ENCODE results near the gene BCAP31. TPM values are rescaled to one million over a fixed set of nuclear protein-coding genes. Genes with fewer than 3 reads are reported as not detected.
"Not testable (repeated sequence)": the region's sequence is repeated elsewhere in the genome, so short reads cannot be mapped to it uniquely, and the experiment has no call there.

Gene BCAP31
- total RNA-seq, 8 experiments from 2014 or later = 70.0 to 239 (median 86.4) TPM

DNA sequence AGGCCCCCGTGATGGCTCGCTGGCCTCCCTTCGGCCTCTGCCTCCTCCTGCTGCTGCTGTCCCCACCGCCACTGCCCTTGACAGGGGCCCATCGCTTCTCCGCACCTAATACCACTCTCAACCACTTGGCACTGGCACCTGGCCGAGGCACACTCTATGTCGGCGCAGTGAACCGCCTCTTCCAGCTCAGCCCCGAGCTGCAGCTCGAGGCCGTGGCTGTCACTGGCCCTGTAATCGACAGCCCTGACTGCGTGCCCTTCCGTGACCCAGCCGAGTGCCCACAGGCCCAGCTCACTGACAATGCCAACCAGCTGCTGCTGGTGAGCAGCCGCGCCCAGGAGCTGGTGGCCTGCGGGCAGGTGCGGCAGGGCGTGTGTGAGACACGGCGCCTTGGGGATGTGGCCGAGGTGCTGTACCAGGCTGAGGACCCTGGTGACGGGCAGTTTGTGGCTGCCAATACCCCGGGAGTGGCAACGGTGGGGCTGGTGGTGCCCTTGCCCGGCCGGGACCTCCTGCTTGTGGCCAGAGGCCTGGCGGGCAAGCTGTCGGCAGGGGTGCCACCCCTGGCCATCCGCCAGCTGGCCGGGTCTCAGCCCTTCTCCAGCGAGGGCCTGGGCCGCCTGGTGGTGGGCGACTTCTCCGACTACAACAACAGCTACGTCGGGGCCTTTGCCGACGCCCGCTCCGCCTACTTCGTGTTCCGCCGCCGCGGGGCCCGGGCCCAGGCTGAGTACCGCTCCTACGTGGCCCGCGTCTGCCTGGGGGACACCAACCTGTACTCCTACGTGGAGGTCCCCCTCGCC is 42.9 kb upstream of the BCAP31 start:
- 77% methylated on average over 23 of the region's 56 CpGs; no CpG with 5 or more reads in 9 of the 10 experiments for WGBS, 10 experiments
- in situ Hi-C loops (cut with MboI; ENCODE audit: low pct_unique_long_range_greater_than_20kb in 2 of 9, low sequenced_read_pairs in 9 of 9, unreplicated experiment in 9 of 9) = no loop called here
- Histone ChIP-seq H3K4me1 (replicated peaks in 1 of 2) (peaks cover 30 to 34% of the 10 kb centered on the region in 2 donors), H3K27ac (peak overlapping the region; percentile 66 to 96), H3K4me3 (peak overlapping the region in 1 of 5 donors; percentile 10)
- ATAC-seq (replicated peaks in 6 of 8) = no peak

DNA sequence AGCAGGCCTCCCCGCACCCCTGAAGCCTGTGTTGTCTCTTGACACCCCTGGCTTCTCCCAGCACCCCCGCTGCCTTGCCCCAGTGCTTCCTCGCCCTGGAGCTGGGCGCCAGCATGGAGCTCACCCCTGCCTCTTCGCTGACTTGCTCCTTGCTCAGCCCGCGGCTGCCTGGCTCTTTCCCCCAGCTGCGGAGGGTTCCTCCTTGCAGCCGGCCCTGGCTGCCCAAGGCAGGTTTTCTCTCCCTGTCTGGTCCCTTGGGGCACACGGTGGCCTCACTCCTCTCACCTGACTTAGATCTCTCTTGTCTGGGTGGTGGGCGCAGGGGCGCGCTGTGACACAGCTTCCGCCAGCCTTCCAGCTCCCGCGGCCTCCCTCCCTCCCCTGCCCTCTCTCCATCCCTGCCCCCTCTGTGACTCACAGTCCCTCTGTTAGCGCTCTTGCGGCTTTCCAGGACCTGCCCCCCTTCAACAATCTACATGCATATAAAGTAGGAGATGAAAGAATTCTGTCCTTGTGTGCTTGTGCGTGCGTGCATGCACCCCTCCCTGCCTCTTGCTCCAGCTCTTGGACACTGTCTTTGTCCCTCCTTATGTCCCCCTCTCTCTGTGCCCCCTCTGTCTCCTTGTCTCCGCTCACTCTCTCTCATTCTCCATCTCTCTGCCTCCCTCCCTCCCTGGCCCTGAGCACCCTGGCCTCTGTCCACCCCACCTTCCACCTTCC is 42.1 kb upstream of the BCAP31 start:
- peak overlapping the region; percentile 66 to 96 for H3K27ac ChIP-seq
- ATAC-seq (replicated peaks in 6 of 8) = peak; percentile 50 to 93 (median 88)
- peak overlapping the region in 4 of 5 donors; percentile 12 to 32 (median 23) for H3K4me3 ChIP-seq

DNA sequence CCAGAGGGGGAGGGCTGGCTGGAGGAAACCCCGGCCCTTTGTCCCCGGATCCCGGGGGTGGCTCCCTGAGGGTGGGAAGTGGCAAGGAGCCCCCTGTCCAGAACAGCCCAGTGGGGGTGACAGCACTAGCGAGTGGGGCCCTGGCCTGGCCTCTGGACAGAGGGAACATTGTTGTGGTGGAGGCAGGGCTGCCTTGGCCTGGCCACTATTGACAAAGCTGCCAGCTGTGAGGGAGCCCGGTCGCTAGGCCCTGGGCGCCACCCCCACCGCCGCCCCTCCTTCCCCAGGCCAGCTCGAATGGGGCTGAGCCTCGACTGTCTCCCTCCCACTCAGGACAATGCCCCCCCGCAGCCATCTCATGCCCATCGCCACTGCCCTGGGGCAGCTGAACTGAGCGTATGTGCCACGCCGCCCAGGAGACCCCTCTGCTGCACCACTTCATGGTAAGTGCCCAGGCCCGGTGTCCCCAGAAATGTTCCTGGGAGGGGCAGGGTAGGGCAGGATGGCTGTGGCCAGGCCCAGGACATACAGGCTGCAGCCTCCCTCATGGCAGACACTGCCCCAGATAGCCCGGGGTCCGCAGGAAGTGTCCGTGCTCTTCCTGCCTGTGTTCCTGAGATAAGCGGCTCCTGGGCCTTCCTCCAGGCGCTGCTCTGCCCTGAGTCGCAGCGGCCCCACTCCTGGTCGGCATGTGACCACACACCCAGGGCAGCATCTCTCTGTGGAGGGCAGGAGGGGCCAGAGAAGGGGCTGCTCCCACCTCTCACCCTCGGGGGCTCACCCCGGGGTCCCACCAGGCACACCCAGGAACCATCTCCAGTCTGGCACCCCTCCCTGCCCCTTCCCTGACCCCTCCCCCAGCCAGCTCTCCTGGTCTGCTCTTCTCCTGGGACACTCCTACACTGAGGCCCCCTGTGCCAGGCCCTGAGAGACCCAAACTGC is 41.2 kb upstream of the BCAP31 start:
- peak in 6 of 8 experiments; percentile 17 to 54 (median 34) for ATAC-seq (replicated peaks in 6 of 8)
- in situ Hi-C loops (cut with MboI; ENCODE audit: low pct_unique_long_range_greater_than_20kb in 2 of 9, low sequenced_read_pairs in 9 of 9, unreplicated experiment in 9 of 9) = no loop called here
- 59% methylated on average over 5 of the region's 27 CpGs; no CpG with 5 or more reads in 9 of the 10 experiments for WGBS, 10 experiments
- Histone ChIP-seq H3K4me1 (replicated peaks in 1 of 2) (peaks cover 30 to 34% of the 10 kb centered on the region in 2 donors), H3K27ac (peak overlapping the region; percentile 66 to 96), H3K4me3 (peak overlapping the region in 3 of 5 donors; percentile 18 to 32 (median 28))

More for the DNA sequence above, 42.1 kb upstream of the BCAP31 start:
- peaks cover 30 to 34% of the 10 kb centered on the region in 2 donors for H3K4me1 ChIP-seq (replicated peaks in 1 of 2)
- WGBS, 10 experiments = 40% methylated on average over 1 of the region's 21 CpGs; no CpG with 5 or more reads in 9 of the 10 experiments
- in situ Hi-C loops (cut with MboI; ENCODE audit: low pct_unique_long_range_greater_than_20kb in 2 of 9, low sequenced_read_pairs in 9 of 9, unreplicated experiment in 9 of 9) = no loop called here

DNA sequence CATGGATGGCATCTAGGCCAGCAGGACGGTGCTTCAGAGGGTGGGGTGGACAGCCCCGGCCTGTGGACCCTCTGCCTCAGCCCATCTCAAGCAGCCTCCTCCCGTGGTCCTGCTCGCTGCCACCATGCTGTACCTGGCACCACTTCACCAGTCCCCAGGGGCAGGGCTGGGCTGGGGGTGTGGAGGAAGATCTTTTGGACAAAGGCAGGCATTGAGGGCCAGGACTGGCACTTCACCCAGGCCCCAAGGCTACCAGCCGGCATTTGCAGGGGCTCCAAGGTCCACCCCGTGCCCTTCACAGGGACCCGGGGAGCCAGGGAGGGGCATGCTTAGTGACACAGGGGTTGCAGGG is 40.6 kb upstream of the BCAP31 start:
- ATAC-seq (replicated peaks in 6 of 8) = no peak
- peak overlapping the region in 1 of 5 donors; percentile 32 for H3K4me3 ChIP-seq
- in situ Hi-C loops (cut with MboI; ENCODE audit: low pct_unique_long_range_greater_than_20kb in 2 of 9, low sequenced_read_pairs in 9 of 9, unreplicated experiment in 9 of 9) = no loop called here
- H3K4me1 ChIP-seq (replicated peaks in 1 of 2) = peaks cover 30 to 34% of the 10 kb centered on the region in 2 donors
- no CpG with 5 or more reads among the region's 7 CpGs for WGBS, 10 experiments
- peak overlapping the region; percentile 66 to 96 for H3K27ac ChIP-seq

DNA sequence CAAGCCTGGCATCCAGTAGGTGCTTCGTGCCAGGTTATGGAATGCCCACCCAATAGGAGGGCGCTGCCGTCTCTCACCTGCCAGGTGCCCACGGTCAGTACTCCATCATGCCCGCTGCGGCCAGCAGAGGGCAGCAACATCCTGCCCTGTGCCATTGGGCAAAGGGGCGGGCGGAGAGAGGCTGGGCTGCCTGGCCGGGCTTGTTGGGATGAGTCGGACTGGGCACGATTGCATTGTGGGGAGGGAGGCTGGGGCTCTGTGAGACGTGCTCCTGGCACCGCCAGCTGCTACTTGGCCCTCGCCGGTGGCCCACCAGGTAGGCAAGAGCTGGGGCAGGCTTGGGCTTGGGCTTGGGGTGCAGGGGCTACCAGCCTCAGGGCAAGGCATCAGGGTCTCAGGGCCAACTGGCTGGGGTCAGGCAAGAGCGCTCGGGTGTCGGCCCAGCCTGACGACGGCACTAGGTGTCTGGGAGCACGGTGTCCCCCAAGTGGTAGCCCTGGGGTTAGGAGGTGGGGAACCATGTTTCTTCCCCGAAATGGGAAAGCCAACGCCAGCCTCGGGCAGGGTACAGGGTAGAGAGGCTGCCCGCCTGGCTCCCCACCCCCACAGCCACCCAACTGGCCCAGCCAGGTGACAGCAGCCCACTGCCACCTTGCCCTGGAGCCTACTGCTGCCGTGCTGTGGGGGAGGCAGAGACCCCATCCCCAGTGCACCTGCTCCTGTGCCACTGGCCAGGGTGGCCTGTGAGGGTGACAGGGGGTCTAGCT is 40.0 kb upstream of the BCAP31 start, which contains the start of gene PLXNB3:
PLXNB3 (plus strand) TSS at position 261 of the 767 bp plus-strand sequence. CDS start 1,287 bp downstream, outside the sequence.
- peak in 5 of 8 experiments; percentile 2 to 96 (median 49) for ATAC-seq (replicated peaks in 6 of 8)
- Histone ChIP-seq H3K27ac (peak within 1 kb of the TSS; percentile 66 to 96), H3K4me3 (peak within 1 kb of the TSS in 1 of 5 donors; percentile 32), H3K4me1 (replicated peaks in 1 of 2) (peaks cover 30 to 34% of the 10 kb centered on the region in 2 donors)
- in situ Hi-C loops (cut with MboI; ENCODE audit: low pct_unique_long_range_greater_than_20kb in 2 of 9, low sequenced_read_pairs in 9 of 9, unreplicated experiment in 9 of 9) = no loop called here
- no CpG with 5 or more reads among the region's 26 CpGs for WGBS, 10 experiments

DNA sequence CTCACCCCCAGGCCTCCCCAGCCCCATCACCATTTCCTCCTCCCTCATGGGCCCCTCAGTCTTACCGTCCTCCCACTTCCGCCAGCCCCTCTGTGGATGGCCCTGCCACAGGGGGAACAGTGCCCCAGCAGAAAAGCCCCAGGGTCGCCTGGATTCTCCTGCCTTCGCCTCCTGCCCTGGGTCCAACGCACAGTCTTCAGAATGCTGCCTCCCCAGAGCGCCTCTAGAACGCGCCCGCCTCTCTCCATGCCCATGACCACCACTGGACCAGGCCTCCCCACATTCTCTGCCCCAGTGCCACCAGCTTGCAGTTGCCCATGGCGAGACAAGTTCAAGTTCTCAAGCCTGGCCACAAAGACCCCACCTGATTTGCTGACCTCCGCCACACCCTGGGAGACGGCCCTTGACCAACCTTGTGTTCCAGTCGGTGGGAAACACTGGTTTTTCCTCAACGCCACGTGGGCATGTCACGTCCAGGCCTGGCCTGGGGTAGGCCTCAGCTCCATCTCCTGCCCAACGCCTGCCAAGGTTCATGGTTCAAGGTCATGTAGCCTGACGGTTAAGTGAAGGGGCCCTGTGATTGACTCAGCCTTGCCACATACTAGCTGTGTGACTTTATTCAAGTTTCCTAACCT is 39.2 kb upstream of the BCAP31 start:
- no peak overlapping the region for H3K4me3 ChIP-seq
- WGBS, 10 experiments = 77 to 80% methylated on average over 1 to 9 of the region's 18 CpGs; no CpG with 5 or more reads in 8 of the 10 experiments
- in situ Hi-C loops (cut with MboI; ENCODE audit: low pct_unique_long_range_greater_than_20kb in 2 of 9, low sequenced_read_pairs in 9 of 9, unreplicated experiment in 9 of 9) = no loop called here
- no peak for ATAC-seq (replicated peaks in 6 of 8)
- no peak overlapping the region for H3K27ac ChIP-seq
- H3K4me1 ChIP-seq (replicated peaks in 1 of 2) = peaks cover 30 to 34% of the 10 kb centered on the region in 2 donors

DNA sequence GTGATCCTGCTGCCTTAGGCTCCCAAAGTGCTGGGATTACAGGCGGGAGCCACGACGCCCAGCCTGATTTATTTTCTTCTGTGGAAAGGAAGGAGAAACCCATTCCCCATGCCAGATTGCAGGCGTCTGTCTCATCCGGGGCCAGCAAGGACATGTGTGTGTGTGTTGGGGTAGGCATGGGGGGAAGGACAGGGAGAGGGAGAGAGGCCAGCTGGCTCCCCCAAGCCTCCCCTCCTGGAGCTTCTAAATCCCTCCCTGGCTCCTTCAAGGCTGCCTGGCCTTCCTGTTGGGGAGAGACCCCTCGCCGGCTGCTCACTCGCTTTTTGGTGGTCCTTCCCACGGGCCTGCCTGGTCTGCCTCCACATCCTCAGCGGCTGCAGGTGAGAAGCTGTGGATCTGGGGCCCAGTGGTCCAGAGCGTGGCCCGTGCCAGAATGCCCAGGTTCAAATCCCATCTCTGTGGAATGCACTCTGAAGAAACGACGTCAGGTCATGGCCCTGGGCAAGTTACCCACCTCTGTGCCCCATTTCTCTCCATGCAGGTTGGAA is 38.5 kb upstream of the BCAP31 start:
- Histone ChIP-seq H3K4me1 (replicated peaks in 1 of 2) (peaks cover 30 to 34% of the 10 kb centered on the region in 2 donors), H3K27ac (no peak overlapping the region), H3K4me3 (no peak overlapping the region)
- no peak for ATAC-seq (replicated peaks in 6 of 8)
- 94% methylated on average over 3 of the region's 14 CpGs; no CpG with 5 or more reads in 9 of the 10 experiments for WGBS, 10 experiments
- in situ Hi-C loops (cut with MboI; ENCODE audit: low pct_unique_long_range_greater_than_20kb in 2 of 9, low sequenced_read_pairs in 9 of 9, unreplicated experiment in 9 of 9) = no loop called here

DNA sequence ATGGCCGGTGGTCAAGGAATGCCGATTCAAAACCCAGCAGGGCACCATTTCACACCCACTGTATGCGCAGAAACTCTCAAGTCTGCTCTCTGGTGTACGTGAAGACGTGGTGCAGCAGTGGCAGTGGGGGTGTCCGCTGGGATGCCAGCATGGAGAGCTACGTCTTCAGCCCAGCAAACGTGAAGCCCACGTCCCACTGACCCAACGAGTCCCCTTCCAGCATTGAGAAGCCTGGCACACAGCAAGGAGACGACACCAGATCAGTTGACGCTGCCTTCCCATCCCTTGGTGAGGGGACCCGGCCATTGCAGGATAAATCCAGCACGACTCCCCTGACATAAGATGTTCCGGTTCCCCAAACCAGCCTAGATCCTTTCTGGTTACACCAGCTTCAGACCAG is 37.7 kb upstream of the BCAP31 start:
- ATAC-seq (replicated peaks in 6 of 8) = no peak
- in situ Hi-C loops (cut with MboI; ENCODE audit: low pct_unique_long_range_greater_than_20kb in 2 of 9, low sequenced_read_pairs in 9 of 9, unreplicated experiment in 9 of 9) = no loop called here
- 42% methylated on average over 7 of the region's 15 CpGs; no CpG with 5 or more reads in 9 of the 10 experiments for WGBS, 10 experiments

DNA sequence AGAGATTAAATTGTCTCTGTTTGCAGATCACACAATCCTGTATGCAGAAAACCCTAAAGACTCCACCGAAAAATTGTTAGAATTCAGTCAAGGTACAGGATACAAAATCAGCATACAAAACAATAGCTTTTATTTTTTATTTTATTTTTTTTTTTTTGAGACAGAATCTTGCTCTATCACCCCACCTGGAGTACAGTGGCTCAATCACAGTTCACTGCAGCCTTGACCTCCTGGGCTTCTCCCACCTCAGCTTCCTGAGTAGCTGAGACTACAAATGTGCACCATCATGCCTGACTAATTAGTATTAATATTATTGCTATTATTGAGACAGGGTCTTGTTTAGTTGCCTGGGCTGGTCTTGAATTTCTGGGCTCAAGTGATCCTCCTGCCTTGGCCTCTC is 30.9 kb upstream of the BCAP31 start:
- in situ Hi-C loops (cut with MboI; ENCODE audit: low pct_unique_long_range_greater_than_20kb in 2 of 9, low sequenced_read_pairs in 9 of 9, unreplicated experiment in 9 of 9) = no loop called here
- ATAC-seq (replicated peaks in 6 of 8) = no peak
- Histone ChIP-seq H3K4me3 (no peak overlapping the region), H3K4me1 (replicated peaks in 1 of 2) (peaks cover 3 to 6% of the 10 kb centered on the region in 2 donors), H3K27ac (no peak overlapping the region)
- WGBS, 10 experiments = 60 to 71% methylated on average over 1 of the region's 1 CpG; no CpG with 5 or more reads in 8 of the 10 experiments

More for the DNA sequence above, 37.7 kb upstream of the BCAP31 start:
- Histone ChIP-seq H3K4me1 (replicated peaks in 1 of 2) (peaks cover 28 to 30% of the 10 kb centered on the region in 2 donors), H3K4me3 (no peak overlapping the region), H3K27ac (no peak overlapping the region)

DNA sequence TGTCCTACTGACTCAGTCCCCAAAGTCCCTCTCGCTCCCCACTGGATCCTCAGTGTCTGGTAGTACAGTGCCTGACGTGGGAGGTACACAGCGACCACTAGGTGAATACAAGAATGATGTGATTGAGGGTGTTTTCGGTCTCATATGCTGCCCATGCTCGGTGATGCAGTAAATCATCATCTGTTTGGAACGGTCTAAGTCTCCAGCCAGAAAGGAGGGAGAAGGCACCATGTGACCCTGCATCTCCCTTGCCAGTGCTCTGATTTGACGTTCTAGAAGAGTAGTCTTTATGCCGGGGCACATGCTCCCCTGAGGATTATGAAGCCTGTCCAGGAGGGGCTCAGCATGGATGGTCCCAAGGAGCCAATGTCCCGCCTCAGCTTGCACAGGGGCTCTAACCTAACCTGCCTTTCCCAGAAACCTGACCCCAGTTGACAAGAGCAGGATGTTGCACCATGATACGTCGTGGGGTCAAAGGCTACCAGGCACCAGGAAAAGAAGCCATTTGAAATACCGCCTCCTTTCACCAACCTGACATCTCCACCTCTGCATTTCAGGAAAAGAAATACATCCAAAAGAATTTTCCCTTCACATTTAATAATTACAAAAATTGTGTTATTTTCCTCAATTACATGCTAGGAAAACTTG is 26.1 kb upstream of the BCAP31 start:
- WGBS, 10 experiments = 50 to 100% (median 54%) methylated on average over 1 to 6 of the region's 12 CpGs; no CpG with 5 or more reads in 6 of the 10 experiments
- Histone ChIP-seq H3K4me3 (no peak overlapping the region), H3K4me1 (replicated peaks in 1 of 2) (peaks cover 3 to 8% of the 10 kb centered on the region in 2 donors), H3K27ac (no peak overlapping the region)
- in situ Hi-C loops (cut with MboI; ENCODE audit: low pct_unique_long_range_greater_than_20kb in 2 of 9, low sequenced_read_pairs in 9 of 9, unreplicated experiment in 9 of 9) = no loop called here
- peak in 4 of 8 experiments; percentile 53 to 91 (median 85) for ATAC-seq (replicated peaks in 6 of 8)

DNA sequence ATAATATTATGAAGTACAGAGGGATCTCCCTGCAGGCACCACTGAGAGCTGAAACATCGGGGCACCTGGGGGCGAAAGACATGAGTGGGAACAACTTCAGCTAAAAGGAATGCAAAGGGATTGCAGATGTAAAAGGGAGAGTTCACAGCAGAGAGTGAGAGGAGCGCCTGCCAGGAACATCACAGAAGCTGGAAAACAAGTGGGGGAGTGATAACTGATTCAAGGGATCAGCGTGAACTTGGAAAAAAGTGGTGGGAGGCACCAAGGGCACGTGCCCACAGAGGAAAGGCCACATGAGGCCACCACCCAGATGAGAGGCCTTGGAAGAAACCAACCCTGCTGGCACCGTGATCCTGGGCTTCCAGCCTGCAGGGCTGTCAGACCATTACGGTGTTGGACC is 24.8 kb upstream of the BCAP31 start:
- in situ Hi-C loops (cut with MboI; ENCODE audit: low pct_unique_long_range_greater_than_20kb in 2 of 9, low sequenced_read_pairs in 9 of 9, unreplicated experiment in 9 of 9) = not testable (repeated sequence)
- 62% methylated on average over 5 of the region's 7 CpGs; no CpG with 5 or more reads in 9 of the 10 experiments for WGBS, 10 experiments

More for the DNA sequence above, 24.8 kb upstream of the BCAP31 start:
- not testable (repeated sequence) for ATAC-seq (replicated peaks in 6 of 8); H3K4me3 ChIP-seq; H3K27ac ChIP-seq
- H3K4me1 ChIP-seq (replicated peaks in 1 of 2) = peaks cover 6 to 11% of the 10 kb centered on the region in 2 donors

Measured in motor neuron (in vitro differentiated cells).